Endodermal cell (in vitro differentiated cells): ENCODE data around the gene NUCB1. TPM values are rescaled to one million over a fixed set of nuclear protein-coding genes. Genes with fewer than 3 reads are reported as not detected.
"Not testable (repeated sequence)": the region's sequence is repeated elsewhere in the genome, so short reads cannot be mapped to it uniquely, and the experiment has no call there.

ENCODE experiments used
- DNase-seq: peaks from one replicate; pipeline ENCODE4 v3.0.0-alpha.2; 2017
- H3K27ac ChIP-seq: 2 replicates; pipeline ENCODE4 v1.5.1; 2013; ENCODE audit warnings: mild to moderate bottlenecking, low read depth, low read length, moderate library complexity
- H3K27me3 ChIP-seq: 2 replicates; pipeline ENCODE4 v1.6.1; 2013; ENCODE audit warnings: mild to moderate bottlenecking, low read length, moderate library complexity; ENCODE audit not compliant: insufficient read depth, control insufficient read depth, poor library complexity, severe bottlenecking
- H3K36me3 ChIP-seq: 2 replicates; pipeline ENCODE4 v1.7.0; 2013; ENCODE audit warnings: mild to moderate bottlenecking, low read length, moderate library complexity; ENCODE audit not compliant: control insufficient read depth, insufficient read depth
- H3K4me1 ChIP-seq: one replicate; pipeline ENCODE4 v1.7.0; 2013; ENCODE audit warnings: low read length; ENCODE audit not compliant: control insufficient read depth, insufficient read depth
- H3K4me3 ChIP-seq: 2 replicates; pipeline ENCODE4 v1.5.1; 2013; ENCODE audit warnings: mild to moderate bottlenecking, low read length, moderate library complexity
- H3K9ac ChIP-seq: 2 replicates; pipeline ENCODE4 v1.6.1; 2013; ENCODE audit warnings: mild to moderate bottlenecking, low read length, moderate library complexity; ENCODE audit not compliant: poor library complexity, severe bottlenecking; ENCODE audit errors: extremely low read depth
- H3K9me3 ChIP-seq: 2 replicates; pipeline ENCODE4 v1.6.1; 2013; ENCODE audit warnings: mild to moderate bottlenecking, low read length, moderate library complexity; ENCODE audit not compliant: control insufficient read depth
- H3K27ac Mint-ChIP-seq: 2 replicates; pipeline ENCODE4 v1.8.0; 2020; ENCODE audit warnings: mixed read lengths
- H3K27me3 Mint-ChIP-seq: 2 replicates; pipeline ENCODE4 v1.8.0; 2021; ENCODE audit warnings: mild to moderate bottlenecking, mixed read lengths; ENCODE audit not compliant: insufficient read depth
- H3K36me3 Mint-ChIP-seq: 2 replicates; pipeline ENCODE4 v1.8.0; 2020; ENCODE audit warnings: low read depth, mixed read lengths
- H3K4me1 Mint-ChIP-seq: 2 replicates; pipeline ENCODE4 v1.8.0; 2020; ENCODE audit warnings: mixed read lengths
- H3K4me3 Mint-ChIP-seq: 2 replicates; pipeline ENCODE4 v1.8.0; 2020; ENCODE audit warnings: mild to moderate bottlenecking, moderate library complexity, mixed read lengths
- H3K9me3 Mint-ChIP-seq: 2 replicates; pipeline ENCODE4 v1.8.0; 2020; ENCODE audit warnings: mild to moderate bottlenecking, mixed read lengths
- WGBS, 2 experiments: methylation state at CpG; one replicate each; pipeline versions ENCODE4 v1.1.5 to v1.1.7; 2013; ENCODE audit warnings: missing lambda C conversion rate in 2 of 2, mixed read lengths in 1 of 2; ENCODE audit not compliant: insufficient coverage in 1 of 2, insufficient read length in 1 of 2; 5-methylcytosine and 5-hydroxymethylcytosine counted together
- total RNA-seq, 2 donors: library from RNA; stranded (reverse); fragmentation: NEBNext Ultra II Directional in 1 of 2; extraction: Animal tissue kit (Norgen Biotek cat#: 25700) in 1 of 2; gene quantifications; 2 replicates in 1 of 2; 3 replicates in 1 of 2; pipeline ENCODE4 v1.2.1, GENCODE V29; 2021
- TF ChIP-seq, protein P1 (sequence below): fragments of 200-600 bp; sonication (generic); conservative IDR thresholded peaks from 2 replicates; pipeline ENCODE4 v1.5.0; 2021; ENCODE audit warnings: antibody characterized with exemption, mild to moderate bottlenecking

The NUCB1 gene
- total RNA-seq, 2 donors from 2014 or later = 177 to 222 TPM

DNA sequence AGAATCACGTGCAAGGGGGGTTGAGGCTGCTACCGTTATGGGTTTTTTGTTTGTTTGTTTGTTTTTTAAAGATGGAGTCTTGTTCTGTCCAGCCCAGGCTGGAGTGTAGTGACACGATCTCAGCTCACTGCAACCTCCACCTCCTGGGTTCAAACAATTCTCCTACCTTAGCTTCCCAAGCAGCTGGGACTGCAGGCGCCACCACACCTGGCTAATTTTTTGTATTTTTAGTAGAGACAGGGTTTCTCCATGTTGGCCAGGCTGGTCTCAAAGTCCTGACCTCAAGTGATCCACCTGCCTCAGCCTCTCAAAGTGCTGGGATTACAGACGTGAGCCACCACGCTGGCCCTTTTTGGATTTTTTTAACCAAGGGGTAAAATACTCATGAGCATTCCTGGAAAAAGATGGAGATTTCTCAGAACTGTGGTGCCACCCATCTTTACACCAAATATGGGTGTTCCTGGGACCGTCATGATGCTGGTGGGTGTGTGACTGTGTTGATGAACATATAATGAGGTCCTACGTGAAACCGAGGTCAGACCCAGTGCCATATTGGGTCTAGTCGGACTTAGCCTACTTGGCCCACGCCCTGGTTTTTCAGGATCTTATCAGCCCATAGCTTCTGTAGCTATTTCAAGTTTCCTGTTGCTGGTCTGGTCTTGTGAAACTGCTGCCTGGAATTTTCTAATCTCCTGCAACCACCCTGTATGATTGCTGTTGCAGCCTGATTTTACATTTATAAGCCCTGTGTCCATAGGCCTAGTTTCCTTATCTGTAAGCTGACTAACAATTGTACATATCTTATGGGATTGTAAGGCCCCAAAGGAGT is 21.7 kb upstream of the NUCB1 start:
- no peaks in the 10 kb centered on the region for H3K27me3 Mint-ChIP-seq
- H3K36me3 Mint-ChIP-seq = peaks cover 50% of the 10 kb centered on the region
- Histone ChIP-seq H3K27me3 (no peaks in the 10 kb centered on the region), H3K27ac (no peak overlapping the region), H3K36me3 (peaks cover 37% of the 10 kb centered on the region), H3K4me3 (no peak overlapping the region), H3K9me3 (peaks cover 8% of the 10 kb centered on the region), H3K4me1 (no peaks in the 10 kb centered on the region), H3K9ac (no peak overlapping the region)
- TF ChIP-seq, protein P1, sequence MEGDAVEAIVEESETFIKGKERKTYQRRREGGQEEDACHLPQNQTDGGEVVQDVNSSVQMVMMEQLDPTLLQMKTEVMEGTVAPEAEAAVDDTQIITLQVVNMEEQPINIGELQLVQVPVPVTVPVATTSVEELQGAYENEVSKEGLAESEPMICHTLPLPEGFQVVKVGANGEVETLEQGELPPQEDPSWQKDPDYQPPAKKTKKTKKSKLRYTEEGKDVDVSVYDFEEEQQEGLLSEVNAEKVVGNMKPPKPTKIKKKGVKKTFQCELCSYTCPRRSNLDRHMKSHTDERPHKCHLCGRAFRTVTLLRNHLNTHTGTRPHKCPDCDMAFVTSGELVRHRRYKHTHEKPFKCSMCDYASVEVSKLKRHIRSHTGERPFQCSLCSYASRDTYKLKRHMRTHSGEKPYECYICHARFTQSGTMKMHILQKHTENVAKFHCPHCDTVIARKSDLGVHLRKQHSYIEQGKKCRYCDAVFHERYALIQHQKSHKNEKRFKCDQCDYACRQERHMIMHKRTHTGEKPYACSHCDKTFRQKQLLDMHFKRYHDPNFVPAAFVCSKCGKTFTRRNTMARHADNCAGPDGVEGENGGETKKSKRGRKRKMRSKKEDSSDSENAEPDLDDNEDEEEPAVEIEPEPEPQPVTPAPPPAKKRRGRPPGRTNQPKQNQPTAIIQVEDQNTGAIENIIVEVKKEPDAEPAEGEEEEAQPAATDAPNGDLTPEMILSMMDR = no peak
- no peak overlapping the region for H3K27ac Mint-ChIP-seq
- peaks cover 2% of the 10 kb centered on the region for H3K9me3 Mint-ChIP-seq
- 88 to 94% methylated on average over 9 to 11 of the region's 11 CpGs for WGBS, 2 experiments
- H3K4me1 Mint-ChIP-seq = peaks cover 22% of the 10 kb centered on the region
- DNase-seq = no peak
- H3K4me3 Mint-ChIP-seq = no peak overlapping the region

DNA sequence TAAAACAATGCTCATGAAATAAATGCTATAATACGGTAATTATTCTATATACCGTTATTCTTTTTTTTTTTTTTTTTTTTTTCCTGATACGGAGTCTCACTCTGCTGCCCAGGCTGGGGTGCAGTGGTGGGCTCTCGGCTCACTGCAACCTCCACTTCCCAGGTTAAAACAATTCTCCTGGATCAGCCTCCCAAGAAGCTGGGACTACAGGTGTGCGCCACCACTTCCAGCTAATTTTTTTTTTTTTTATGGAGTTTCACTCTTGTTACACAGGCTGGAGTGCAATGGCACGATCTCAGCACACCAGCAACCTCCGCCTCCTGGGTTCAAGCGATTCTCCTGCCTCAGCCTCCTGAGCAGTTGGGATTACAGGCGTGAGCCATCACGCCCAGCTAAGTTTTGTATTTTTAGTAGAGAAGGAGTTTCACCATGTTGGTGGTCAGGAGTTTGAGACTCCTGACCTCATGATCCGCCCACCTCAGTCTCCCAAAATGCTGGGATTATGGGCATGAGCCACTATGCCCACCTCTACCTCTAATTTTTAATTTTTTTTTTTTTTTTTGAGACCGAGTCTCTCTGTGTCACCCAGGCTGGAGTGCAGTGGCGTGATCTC is 21.0 kb upstream of the NUCB1 start:
- 91 to 94% methylated on average over 10 to 13 of the region's 13 CpGs for WGBS, 2 experiments
- peaks cover 2% of the 10 kb centered on the region for H3K9me3 Mint-ChIP-seq
- H3K4me1 Mint-ChIP-seq = peaks cover 15% of the 10 kb centered on the region
- H3K4me3 ChIP-seq = no peak overlapping the region
- TF ChIP-seq, protein P1 = no peak
- H3K36me3 ChIP-seq = peaks cover 29% of the 10 kb centered on the region
- H3K4me3 Mint-ChIP-seq = no peak overlapping the region
- H3K9me3 ChIP-seq = peaks cover 8% of the 10 kb centered on the region
- no peak overlapping the region for H3K9ac ChIP-seq
- no peak overlapping the region for H3K27ac Mint-ChIP-seq
- no peak overlapping the region for H3K27ac ChIP-seq
- DNase-seq = no peak
- no peaks in the 10 kb centered on the region for H3K4me1 ChIP-seq
- no peaks in the 10 kb centered on the region for H3K27me3 ChIP-seq
- H3K36me3 Mint-ChIP-seq = peaks cover 43% of the 10 kb centered on the region
- H3K27me3 Mint-ChIP-seq = no peaks in the 10 kb centered on the region

DNA sequence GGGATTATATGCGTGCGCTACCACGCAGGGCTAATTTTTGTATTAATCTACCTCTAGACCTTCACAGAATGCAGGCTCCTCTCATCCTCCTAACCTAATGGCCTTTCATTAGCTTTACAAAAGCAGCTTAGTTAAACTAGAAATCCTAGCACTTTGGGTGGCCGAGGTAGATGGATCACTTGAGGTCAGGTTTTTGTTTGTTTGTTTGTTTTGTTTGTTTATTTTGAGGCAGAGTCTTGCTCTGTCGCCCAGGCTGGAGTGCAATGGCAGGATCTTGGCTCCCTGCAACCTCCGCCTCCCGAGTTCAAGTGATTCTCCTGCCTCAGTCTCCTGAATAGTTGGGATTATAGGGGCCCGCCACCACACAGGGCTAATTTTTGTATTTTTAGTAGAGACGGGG is 20.4 kb upstream of the NUCB1 start:
- not testable (repeated sequence) for H3K9me3 Mint-ChIP-seq

More for the DNA sequence above, 20.4 kb upstream of the NUCB1 start:
- Mint-ChIP-seq H3K36me3 (peaks cover 37% of the 10 kb centered on the region), H3K27ac (peak overlapping the region; percentile 72)
- not testable (repeated sequence) for H3K9ac ChIP-seq, H3K27me3 Mint-ChIP-seq, H3K4me3 ChIP-seq, H3K4me3 Mint-ChIP-seq, H3K27ac ChIP-seq, DNase-seq, H3K27me3 ChIP-seq, H3K4me1 Mint-ChIP-seq, H3K9me3 ChIP-seq, H3K4me1 ChIP-seq
- peaks cover 24% of the 10 kb centered on the region for H3K36me3 ChIP-seq
- WGBS, 2 experiments = 87% methylated on average over 9 of the region's 9 CpGs; no CpG with 5 or more reads in 1 of the 2 experiments
